T-cell (primary cell): ENCODE data around the gene PJVK. TPM values are rescaled to one million over a fixed set of nuclear protein-coding genes. Genes with fewer than 3 reads are reported as not detected.
"Not testable (repeated sequence)": the region's sequence is repeated elsewhere in the genome, so short reads cannot be mapped to it uniquely, and the experiment has no call there.

Source experiments
- ATAC-seq, 4 experiments: fragments of 200-7000 bp in 3 of 4; fragments of 150-1000 bp in 1 of 4; cut with Tn5 transposase; replicated peaks in 1 of 4; 1 replicate in 3 of 4; 2 replicates in 1 of 4; pipeline ENCODE4 v1.10.0; 2021; ENCODE audit warnings: moderate library complexity in 3 of 4, mild to moderate bottlenecking in 2 of 4, moderate number of reproducible peaks in 1 of 4
- CTCF ChIA-PET, 2 donors: fragments of 300-600 bp; sonication (Branson Sonifier 250); formaldehyde crosslinking; loops; one replicate each; lab custom pipeline; 2022; ENCODE audit warnings: antibody characterized with exemption in 2 of 2; lab: Charles Lee
- POLR2A ChIA-PET, 2 donors: fragments of 300-600 bp; sonication (Branson Sonifier 250); formaldehyde crosslinking; loops; one replicate each; lab custom pipeline; 2022; ENCODE audit warnings: antibody characterized with exemption in 2 of 2; lab: Charles Lee
- DNase-seq, 35 experiments: peaks; one replicate each; pipeline versions ENCODE4 v3.0.0 to v3.0.0-alpha.2; 2013 to 2023
- H3K27ac ChIP-seq: one replicate; pipeline ENCODE4 v1.5.1; 2013; ENCODE audit warnings: low read length
- H3K27me3 ChIP-seq, 2 experiments: replicated peaks in 1 of 2; 1 replicate in 1 of 2; 2 replicates in 1 of 2; pipeline versions ENCODE4 v1.6.1 to v1.7.0; 2013; ENCODE audit warnings: low read length in 1 of 2, mixed read lengths in 1 of 2; ENCODE audit not compliant: control insufficient read depth in 2 of 2, insufficient read depth in 2 of 2; ENCODE audit errors: extremely low read depth in 1 of 2
- H3K36me3 ChIP-seq, 2 donors: 1 replicate in 1 of 2; 2 replicates in 1 of 2; pipeline versions ENCODE4 v1.6.1 to v1.7.0; 2013; ENCODE audit warnings: low read length in 1 of 2; ENCODE audit not compliant: control insufficient read depth in 2 of 2, insufficient read depth in 1 of 2; ENCODE audit errors: extremely low read depth in 1 of 2
- H3K4me1 ChIP-seq, 2 experiments: 1 replicate in 1 of 2; 2 replicates in 1 of 2; pipeline versions ENCODE4 v1.6.1 to v1.7.0; 2013; ENCODE audit warnings: low read length in 2 of 2, mixed read lengths in 1 of 2; ENCODE audit not compliant: insufficient read depth in 2 of 2, control insufficient read depth in 1 of 2; ENCODE audit errors: extremely low read depth in 1 of 2
- H3K4me3 ChIP-seq, 2 donors: 1 replicate in 1 of 2; 2 replicates in 1 of 2; pipeline versions ENCODE4 v1.5.1 to v1.7.0; 2013; ENCODE audit warnings: mild to moderate bottlenecking in 2 of 2, low read length in 1 of 2, moderate library complexity in 1 of 2; ENCODE audit not compliant: control insufficient read depth in 1 of 2; ENCODE audit errors: extremely low read depth in 1 of 2
- H3K9me3 ChIP-seq: 2 replicates; pipeline ENCODE4 v1.7.0; 2013
- H3K27ac Mint-ChIP-seq, 2 donors: one replicate each; pipeline ENCODE4 v1.8.0; 2020 to 2021; ENCODE audit warnings: mild to moderate bottlenecking in 2 of 2, mixed read lengths in 2 of 2
- H3K27me3 Mint-ChIP-seq, 2 donors: one replicate each; pipeline ENCODE4 v1.8.0; 2021 to 2022; ENCODE audit warnings: mixed read lengths in 2 of 2
- H3K36me3 Mint-ChIP-seq: one replicate; pipeline ENCODE4 v1.8.0; 2021; ENCODE audit warnings: mixed read lengths
- H3K4me1 Mint-ChIP-seq, 3 donors: one replicate each; pipeline ENCODE4 v1.8.0; 2020 to 2022; ENCODE audit warnings: mixed read lengths in 3 of 3, mild to moderate bottlenecking in 1 of 3
- H3K4me3 Mint-ChIP-seq, 3 donors: one replicate each; pipeline ENCODE4 v1.8.0; 2020 to 2022; ENCODE audit warnings: mild to moderate bottlenecking in 3 of 3, mixed read lengths in 3 of 3, moderate library complexity in 3 of 3
- H3K9me3 Mint-ChIP-seq, 3 donors: one replicate each; pipeline ENCODE4 v1.8.0; 2020 to 2022; ENCODE audit warnings: mixed read lengths in 3 of 3
- whole genome bisulfite sequencing: methylation state at CpG from one replicate; pipeline ENCODE4 v1.1.5; 2013; ENCODE audit warnings: missing lambda C conversion rate; ENCODE audit not compliant: insufficient coverage; 5-methylcytosine and 5-hydroxymethylcytosine counted together
- total RNA-seq, 35 experiments: library from RNA in 6 of 35; stranded (reverse) in 6 of 35; fragments of 120-200 nt in 1 of 35; gene quantifications; one replicate each; pipeline versions ENCODE4 v1.2.1 to v1.2.4 and lab custom pipeline; 2013 to 2026

Gene PJVK
- total RNA-seq, 5 donors from 2014 or later (not counting 1 experiment from before 2014, with no cell fraction given) = 1.8 to 5.2 (median 4.3) TPM

- Mint-ChIP-seq H3K36me3 (peaks cover 8% of the 10 kb centered on the region), H3K27me3 (no peaks in the 10 kb centered on the region), H3K4me1 (peaks cover 14 to 31% (median 17%) of the 10 kb centered on the region in 3 donors), H3K9me3 (peaks cover 0 to 4% (median 0%) of the 10 kb centered on the region in 3 donors), H3K4me3 (no peak overlapping the region), H3K27ac (no peak overlapping the region)
- Histone ChIP-seq H3K9me3 (no peaks in the 10 kb centered on the region), H3K4me1 (peaks cover 11% of the 10 kb centered on the region in 2 experiments), H3K36me3 (peaks cover 0 to 3% of the 10 kb centered on the region in 2 donors), H3K4me3 (no peak overlapping the region), H3K27me3 (no peaks in the 10 kb centered on the region), H3K27ac (no peak overlapping the region)
- ATAC-seq (no peak), DNase-seq (no peak)
- no CpG with 5 or more reads among the region's 1 CpG for WGBS
- ChIA-PET POLR2A (interaction anchor here in 1 of 2 donors (0.5 kb wide), 1 partner anchor 15 kb away, joined by 3 read pairs; no protein-coding TSS in a partner anchor), CTCF (interaction anchor here (0.6 to 2.5 kb wide), 7 partner anchors 13 to 434 kb away, joined by 3 to 15 read pairs (median 4); no protein-coding TSS in a partner anchor)
Observed at GRCh38 chr2:178418426-178418825, 32.8 kb upstream of the PJVK start.

GRCh38 chr2:178419123-178419522 is 32.1 kb upstream of the PJVK start:
- Histone ChIP-seq H3K4me1 (peaks cover 7 to 11% of the 10 kb centered on the region in 2 experiments), H3K9me3 (no peaks in the 10 kb centered on the region), H3K36me3 (peaks cover 0 to 3% of the 10 kb centered on the region in 2 donors), H3K27me3 (no peaks in the 10 kb centered on the region), H3K27ac (no peak overlapping the region), H3K4me3 (no peak overlapping the region)
- no peak for ATAC-seq
- POLR2A ChIA-PET = no interaction called here
- CTCF ChIA-PET = interaction anchor here (1.1 to 2.5 kb wide), 5 partner anchors 14 to 23 kb away, joined by 4 to 15 read pairs (median 6); no protein-coding TSS in a partner anchor
- Mint-ChIP-seq H3K4me1 (peaks cover 11 to 25% (median 13%) of the 10 kb centered on the region in 3 donors), H3K36me3 (peaks cover 13% of the 10 kb centered on the region), H3K9me3 (peaks cover 0 to 4% (median under 1%) of the 10 kb centered on the region in 3 donors), H3K4me3 (no peak overlapping the region), H3K27me3 (no peaks in the 10 kb centered on the region), H3K27ac (no peak overlapping the region)
- DNase-seq = no peak
- no CpG with 5 or more reads among the region's 1 CpG for WGBS

GRCh38 chr2:178420463-178420999 is 30.6 kb upstream of the PJVK start:
- H3K27ac ChIP-seq = no peak overlapping the region
- H3K9me3 Mint-ChIP-seq = peaks cover 0 to 18% (median 11%) of the 10 kb centered on the region in 3 donors
- ATAC-seq (no peak), DNase-seq (no peak)
- H3K4me1 ChIP-seq = no peaks in the 10 kb centered on the region
- no CpG with 5 or more reads among the region's 1 CpG for WGBS
- no peaks in the 10 kb centered on the region for H3K27me3 ChIP-seq
- peaks cover 0 to 3% of the 10 kb centered on the region in 2 donors for H3K36me3 ChIP-seq
- no peak overlapping the region for H3K4me3 Mint-ChIP-seq
- no peaks in the 10 kb centered on the region for H3K9me3 ChIP-seq
- peaks cover 26% of the 10 kb centered on the region for H3K36me3 Mint-ChIP-seq
- peaks cover 0 to 13% (median 1%) of the 10 kb centered on the region in 3 donors for H3K4me1 Mint-ChIP-seq
- H3K27me3 Mint-ChIP-seq = no peaks in the 10 kb centered on the region
- no peak overlapping the region for H3K27ac Mint-ChIP-seq
- H3K4me3 ChIP-seq = no peak overlapping the region
- ChIA-PET POLR2A (interaction anchor here in 1 of 2 donors (1.0 kb wide), 1 partner anchor 20 kb away, joined by 3 read pairs; no protein-coding TSS in a partner anchor), CTCF (interaction anchor here in 1 of 2 donors (0.9 to 1.7 kb wide), 2 partner anchors 19 to 21 kb away, joined by 5 read pairs; no protein-coding TSS in a partner anchor)

GRCh38 chr2:178422097-178422496 is 29.1 kb upstream of the PJVK start:
- ChIA-PET POLR2A (interaction anchor here in 1 of 2 donors (0.6 kb wide), 1 partner anchor 1521 kb away, joined by 3 read pairs; no protein-coding TSS in a partner anchor), CTCF (interaction anchor here in 1 of 2 donors (0.5 kb wide), 1 partner anchor 277 kb away, joined by 3 read pairs; no protein-coding TSS in a partner anchor)
- Mint-ChIP-seq H3K4me3 (no peak overlapping the region), H3K36me3 (peaks cover 42% of the 10 kb centered on the region), H3K4me1 (peaks cover 0 to 6% (median 0%) of the 10 kb centered on the region in 3 donors), H3K9me3 (peaks cover 0 to 25% (median 17%) of the 10 kb centered on the region in 3 donors), H3K27me3 (no peaks in the 10 kb centered on the region), H3K27ac (no peak overlapping the region)
- no peak for ATAC-seq
- DNase-seq = no peak
- no peaks in the 10 kb centered on the region for H3K27me3 ChIP-seq
- no peaks in the 10 kb centered on the region for H3K4me1 ChIP-seq
- no peak overlapping the region for H3K4me3 ChIP-seq
- H3K36me3 ChIP-seq = peaks cover under 1 to 3% of the 10 kb centered on the region in 2 donors
- H3K9me3 ChIP-seq = no peaks in the 10 kb centered on the region
- WGBS = no CpG with 5 or more reads among the region's 3 CpGs
- no peak overlapping the region for H3K27ac ChIP-seq

GRCh38 chr2:178423746-178424145 is 27.4 kb upstream of the PJVK start:
- H3K4me1 ChIP-seq, ATAC-seq, H3K36me3 ChIP-seq, H3K27ac Mint-ChIP-seq, CTCF ChIA-PET, H3K4me3 ChIP-seq, H3K27me3 Mint-ChIP-seq, DNase-seq, H3K4me1 Mint-ChIP-seq, POLR2A ChIA-PET, H3K27ac ChIP-seq, H3K27me3 ChIP-seq, H3K9me3 ChIP-seq, H3K4me3 Mint-ChIP-seq: not testable (repeated sequence)
- Mint-ChIP-seq H3K36me3 (peaks cover 54% of the 10 kb centered on the region), H3K9me3 (peaks cover 0 to 25% (median 17%) of the 10 kb centered on the region in 3 donors)
- 86% methylated on average over 1 of the region's 5 CpGs for WGBS

- Mint-ChIP-seq H3K36me3 (peaks cover 67% of the 10 kb centered on the region), H3K27ac (no peak overlapping the region)
- POLR2A ChIA-PET = interaction anchor here (0.6 kb wide), 2 partner anchors 24 to 292 kb away, joined by 3 read pairs; no protein-coding TSS in a partner anchor
Observed at GRCh38 chr2:178425255-178425827, 25.8 kb upstream of the PJVK start.

More at GRCh38 chr2:178425255-178425827, 25.8 kb upstream of the PJVK start:
- peaks cover 0 to 25% (median 17%) of the 10 kb centered on the region in 3 donors for H3K9me3 Mint-ChIP-seq
- H3K36me3 ChIP-seq = peaks cover 3 to 11% of the 10 kb centered on the region in 2 donors
- DNase-seq = no peak
- H3K27me3 Mint-ChIP-seq = no peaks in the 10 kb centered on the region
- H3K27ac ChIP-seq = no peak overlapping the region
- no peak for ATAC-seq
- no peak overlapping the region for H3K4me3 Mint-ChIP-seq
- no peaks in the 10 kb centered on the region for H3K4me1 ChIP-seq
- WGBS = no CpG with 5 or more reads among the region's 4 CpGs
- CTCF ChIA-PET = interaction anchor here (0.7 kb wide), 2 partner anchors 18 to 68 kb away, joined by 3 to 4 read pairs; no protein-coding TSS in a partner anchor
- no peaks in the 10 kb centered on the region for H3K4me1 Mint-ChIP-seq
- H3K27me3 ChIP-seq = no peaks in the 10 kb centered on the region
- H3K9me3 ChIP-seq = no peaks in the 10 kb centered on the region
- no peak overlapping the region for H3K4me3 ChIP-seq
